ENCODE measurements around the gene PTPRE.

Gene PTPRE

GRCh38 chr10:128080231-128080630 is 173.3 kb downstream of the PTPRE start:
- TF ChIP-seq CTCF (IDR thresholded peaks at IDR 0.05; ENCODE audit: low read depth, low read length) = no peak
- DNase-seq (ENCODE audit: extremely low read depth, low read depth) = no peak

GRCh38 chr10:128080641-128081040 is 173.7 kb downstream of the PTPRE start:
- TF ChIP-seq CTCF (IDR thresholded peaks at IDR 0.05; ENCODE audit: low read depth, low read length) = no peak
- DNase-seq (ENCODE audit: extremely low read depth, low read depth) = no peak

GRCh38 chr10:128081222-128081621 is 174.3 kb downstream of the PTPRE start:
- no peak for DNase-seq (ENCODE audit: extremely low read depth, low read depth)
- no peak for TF ChIP-seq CTCF (IDR thresholded peaks at IDR 0.05; ENCODE audit: low read depth, low read length)

- no peak for DNase-seq (ENCODE audit: extremely low read depth, low read depth)
- TF ChIP-seq CTCF (IDR thresholded peaks at IDR 0.05; ENCODE audit: low read depth, low read length) = no peak
These were observed 174.8 kb downstream of the PTPRE start for GRCh38 chr10:128081720-128082119.

GRCh38 chr10:128083191-128083895 is 176.4 kb downstream of the PTPRE start:
- no peak for TF ChIP-seq CTCF (IDR thresholded peaks at IDR 0.05; ENCODE audit: low read depth, low read length)
- DNase-seq (ENCODE audit: extremely low read depth, low read depth) = no peak

GRCh38 chr10:128084364-128084763 is 177.5 kb downstream of the PTPRE start:
- TF ChIP-seq CTCF (IDR thresholded peaks at IDR 0.05; ENCODE audit: low read depth, low read length) = no peak
- DNase-seq (ENCODE audit: extremely low read depth, low read depth) = no peak

- DNase-seq (ENCODE audit: extremely low read depth, low read depth) = no peak
- no peak for TF ChIP-seq CTCF (IDR thresholded peaks at IDR 0.05; ENCODE audit: low read depth, low read length)
These were observed 178.1 kb downstream of the PTPRE start for GRCh38 chr10:128084991-128085390.

All from AG09319 (cell line).